HepG2 (cell line): ENCODE measurements around the gene CCL8.

Experiments
- EP300 ChIP-seq, 3 experiments: sonication (generic) in 1 of 3; formaldehyde crosslinking in 1 of 3; IDR thresholded peaks; 2 replicates each; pipeline versions ENCODE4 v1.5.1 to v1.6.1; 2011 to 2020; ENCODE audit warnings: low read depth in 2 of 3, low read length in 2 of 3, borderline replicate concordance in 1 of 3, improper control_type of control experiment in 1 of 3, mild to moderate bottlenecking in 1 of 3, missing genetic modification reagents in 1 of 3, moderate library complexity in 1 of 3
- KMT2A ChIP-seq: sonication (generic); formaldehyde crosslinking; IDR thresholded peaks from 2 replicates; pipeline ENCODE4 v1.4.0; 2020; ENCODE audit warnings: missing genetic modification reagents
- SCMH1 ChIP-seq: sonication (generic); formaldehyde crosslinking; IDR thresholded peaks from 2 replicates; pipeline ENCODE4 v1.9.0; 2021; ENCODE audit warnings: missing genetic modification reagents, mild to moderate bottlenecking, borderline replicate concordance
- TOE1 ChIP-seq: sonication (generic); formaldehyde crosslinking; IDR thresholded peaks from 2 replicates; pipeline ENCODE4 v1.4.0; 2020; ENCODE audit warnings: mild to moderate bottlenecking, missing genetic modification reagents
- ZFX ChIP-seq: sonication (generic); formaldehyde crosslinking; IDR thresholded peaks from 2 replicates; pipeline ENCODE4 v1.4.0; 2020; ENCODE audit warnings: mild to moderate bottlenecking, low read depth, missing genetic modification reagents, moderate library complexity
- ZNF282 ChIP-seq: fragments of 450-650 bp; IDR thresholded peaks from 2 replicates; pipeline ENCODE4 v1.6.1; 2018; ENCODE audit not compliant: partially characterized antibody
- ZNF350 ChIP-seq: sonication (generic); formaldehyde crosslinking; IDR thresholded peaks from 2 replicates; pipeline ENCODE4 v1.4.0; 2020; ENCODE audit warnings: mild to moderate bottlenecking, low read depth, missing genetic modification reagents, borderline replicate concordance
- TF ChIP-seq, protein P1 (sequence below): sonication (generic); formaldehyde crosslinking; IDR thresholded peaks from 2 replicates; pipeline ENCODE4 v1.5.0; 2020; ENCODE audit warnings: missing genetic modification reagents
- TF ChIP-seq, protein P2 (sequence below): sonication (generic); formaldehyde crosslinking; IDR thresholded peaks from 2 replicates; pipeline ENCODE4 v1.5.0; 2020; ENCODE audit warnings: mild to moderate bottlenecking, missing genetic modification reagents, moderate library complexity

DNA sequence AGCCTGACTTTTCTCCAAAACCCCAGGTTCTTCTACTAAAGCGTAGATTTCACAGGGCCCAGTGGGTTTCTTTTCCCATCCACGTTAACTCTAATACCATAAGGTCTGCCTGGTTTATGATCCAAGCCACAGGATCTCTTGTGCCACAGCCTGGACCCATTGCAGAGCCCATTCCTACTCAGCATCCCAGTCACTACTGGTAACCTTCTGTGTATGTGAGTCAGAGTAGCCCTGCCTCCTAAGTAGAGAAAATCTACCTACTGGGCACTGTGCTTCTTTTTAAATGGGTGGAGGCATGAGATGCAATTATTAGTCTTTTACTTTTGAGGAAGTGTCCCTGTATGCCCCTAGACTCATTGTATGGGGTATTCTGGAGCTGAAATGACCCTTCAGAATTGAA lies 20.2 kb upstream of the CCL8 start:
- TF ChIP-seq EP300 (IDR thresholded peaks at IDR 0.05; ENCODE audit: low read depth in 2 of 2, low read length in 2 of 2) (no peak), EP300 (CRISPR knock-in tag; IDR thresholded peaks at IDR 0.05; ENCODE audit: borderline replicate concordance) (no peak), ZNF282 (no peak), ZNF350 (no peak), TOE1 (no peak), KMT2A (no peak), ZFX (CRISPR knock-in tag) (no peak), SCMH1 (CRISPR knock-in tag) (no peak)
- TF ChIP-seq, protein P1, sequence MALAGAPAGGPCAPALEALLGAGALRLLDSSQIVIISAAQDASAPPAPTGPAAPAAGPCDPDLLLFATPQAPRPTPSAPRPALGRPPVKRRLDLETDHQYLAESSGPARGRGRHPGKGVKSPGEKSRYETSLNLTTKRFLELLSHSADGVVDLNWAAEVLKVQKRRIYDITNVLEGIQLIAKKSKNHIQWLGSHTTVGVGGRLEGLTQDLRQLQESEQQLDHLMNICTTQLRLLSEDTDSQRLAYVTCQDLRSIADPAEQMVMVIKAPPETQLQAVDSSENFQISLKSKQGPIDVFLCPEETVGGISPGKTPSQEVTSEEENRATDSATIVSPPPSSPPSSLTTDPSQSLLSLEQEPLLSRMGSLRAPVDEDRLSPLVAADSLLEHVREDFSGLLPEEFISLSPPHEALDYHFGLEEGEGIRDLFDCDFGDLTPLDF (CRISPR knock-in tag), result no peak
- TF ChIP-seq, protein P2, sequence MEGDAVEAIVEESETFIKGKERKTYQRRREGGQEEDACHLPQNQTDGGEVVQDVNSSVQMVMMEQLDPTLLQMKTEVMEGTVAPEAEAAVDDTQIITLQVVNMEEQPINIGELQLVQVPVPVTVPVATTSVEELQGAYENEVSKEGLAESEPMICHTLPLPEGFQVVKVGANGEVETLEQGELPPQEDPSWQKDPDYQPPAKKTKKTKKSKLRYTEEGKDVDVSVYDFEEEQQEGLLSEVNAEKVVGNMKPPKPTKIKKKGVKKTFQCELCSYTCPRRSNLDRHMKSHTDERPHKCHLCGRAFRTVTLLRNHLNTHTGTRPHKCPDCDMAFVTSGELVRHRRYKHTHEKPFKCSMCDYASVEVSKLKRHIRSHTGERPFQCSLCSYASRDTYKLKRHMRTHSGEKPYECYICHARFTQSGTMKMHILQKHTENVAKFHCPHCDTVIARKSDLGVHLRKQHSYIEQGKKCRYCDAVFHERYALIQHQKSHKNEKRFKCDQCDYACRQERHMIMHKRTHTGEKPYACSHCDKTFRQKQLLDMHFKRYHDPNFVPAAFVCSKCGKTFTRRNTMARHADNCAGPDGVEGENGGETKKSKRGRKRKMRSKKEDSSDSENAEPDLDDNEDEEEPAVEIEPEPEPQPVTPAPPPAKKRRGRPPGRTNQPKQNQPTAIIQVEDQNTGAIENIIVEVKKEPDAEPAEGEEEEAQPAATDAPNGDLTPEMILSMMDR (CRISPR knock-in tag), result no peak
